ENCODE measurements around the gene PYM1.

The PYM1 gene

DNA sequence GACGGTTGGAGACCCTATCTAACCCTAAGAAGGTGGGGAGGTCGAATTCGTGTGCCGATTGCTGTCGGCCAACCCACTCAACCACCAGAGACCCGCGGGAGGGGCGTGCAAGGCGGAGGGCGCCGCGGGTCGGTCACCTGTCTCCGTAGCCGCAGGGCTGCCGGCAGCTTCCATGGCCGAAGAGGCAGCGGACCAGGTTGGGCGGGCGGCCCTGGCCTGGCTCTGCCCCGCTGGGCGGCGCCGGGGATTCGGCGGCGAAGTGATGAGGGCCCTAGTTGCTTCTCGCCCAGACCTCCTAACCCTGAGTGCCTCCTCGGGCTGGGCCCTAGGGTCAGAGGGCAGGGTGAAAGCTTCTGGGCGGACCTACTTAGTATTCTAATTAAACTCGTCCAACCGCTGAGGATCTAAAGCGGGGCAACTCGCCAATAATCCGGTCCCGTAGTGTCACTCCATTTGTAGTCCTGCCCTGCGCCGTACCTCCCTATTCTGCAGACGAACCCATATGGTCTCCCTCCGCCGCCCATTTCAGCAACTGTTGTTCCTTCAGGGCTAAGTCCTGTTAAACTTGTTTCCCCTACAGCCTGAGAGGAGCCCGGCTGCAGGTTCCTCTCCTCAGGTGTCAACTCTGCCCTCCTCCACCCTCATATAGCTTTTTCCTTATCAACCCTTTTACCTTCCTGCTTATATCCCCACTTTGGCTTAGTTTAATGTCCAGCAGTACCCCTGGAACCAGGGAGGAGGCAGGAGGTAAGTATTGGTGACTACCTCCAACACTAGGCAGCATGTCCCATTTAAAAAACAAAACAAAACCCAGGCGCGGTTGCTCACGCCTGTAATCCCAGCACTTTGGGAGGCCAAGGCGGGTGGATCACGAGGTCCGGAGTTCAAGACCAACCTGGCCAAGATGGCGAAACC lies at the start of gene PYM1:
TSS of gene PYM1 (minus strand) at position 307 of the 915 bp plus-strand sequence. CDS start at position 174, 133 bp downstream.
- peak; percentile 38 to 48 for DNase-seq (ENCODE audit: low read depth in 2 of 2)

GRCh38 chr12:55974308-55974730 lies 46.6 kb upstream of the PYM1 start:
- DNase-seq (ENCODE audit: low read depth in 2 of 2): peak in 1 of 2 donors; percentile 10

GRCh38 chr12:55973599-55974307 lies 46.1 kb upstream of the PYM1 start, which contains the start of gene RAB5B:
Gene RAB5B (plus strand): TSS chr12:55974078. CDS start chr12:55986961, 12,883 bp downstream.
- peak; percentile 97 to 99 for DNase-seq (ENCODE audit: low read depth in 2 of 2)

DNA sequence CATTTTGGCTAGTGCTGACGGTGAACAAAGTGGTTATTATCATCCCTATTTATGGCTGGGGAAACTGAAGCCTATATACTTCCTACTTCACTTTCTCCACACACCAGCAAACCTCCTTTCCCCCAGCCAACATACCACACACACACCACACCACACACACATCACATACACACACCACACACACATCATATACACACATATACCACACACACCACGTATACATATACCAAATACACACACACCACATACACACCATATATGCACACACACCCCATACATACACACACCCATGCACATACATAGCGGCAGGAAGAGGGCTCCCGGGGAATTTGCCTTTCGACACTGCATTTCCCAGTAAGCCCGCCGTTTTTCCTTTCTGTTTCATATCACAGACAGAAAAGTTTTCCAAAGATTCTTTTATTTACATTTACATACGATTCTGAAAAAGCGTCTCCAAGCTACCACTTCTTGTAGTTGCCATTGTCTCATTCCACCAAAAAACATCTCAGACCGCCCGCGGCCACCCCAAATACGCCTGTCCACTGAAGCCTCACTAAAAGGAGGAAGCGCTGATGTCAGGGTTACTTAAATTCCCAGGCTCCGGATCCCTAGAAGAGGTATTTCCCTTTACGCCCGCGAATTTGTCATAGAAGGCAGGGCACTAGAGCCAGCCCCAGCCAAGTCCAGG lies 45.4 kb upstream of the PYM1 start:
- DNase-seq (ENCODE audit: low read depth in 2 of 2): no peak

DNA sequence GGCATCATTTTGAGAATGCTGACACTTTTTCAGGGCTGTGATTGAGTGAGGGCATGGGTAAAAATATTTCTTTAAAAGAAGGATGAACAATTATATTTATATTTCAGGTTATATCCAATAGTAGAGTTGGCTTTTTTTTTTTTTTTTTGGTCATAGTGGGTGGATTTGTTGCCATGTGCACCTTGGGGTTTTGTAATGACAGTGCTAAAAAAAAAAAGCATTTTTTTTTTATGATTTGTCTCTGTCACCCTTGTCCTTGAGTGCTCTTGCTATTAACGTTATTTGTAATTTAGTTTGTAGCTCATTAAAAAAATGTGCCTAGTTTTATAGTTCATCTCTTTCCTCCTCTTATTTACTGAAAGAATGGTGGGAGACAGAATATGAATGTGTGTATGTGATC lies 44.8 kb upstream of the PYM1 start:
- DNase-seq (ENCODE audit: low read depth in 2 of 2): no peak

DNA sequence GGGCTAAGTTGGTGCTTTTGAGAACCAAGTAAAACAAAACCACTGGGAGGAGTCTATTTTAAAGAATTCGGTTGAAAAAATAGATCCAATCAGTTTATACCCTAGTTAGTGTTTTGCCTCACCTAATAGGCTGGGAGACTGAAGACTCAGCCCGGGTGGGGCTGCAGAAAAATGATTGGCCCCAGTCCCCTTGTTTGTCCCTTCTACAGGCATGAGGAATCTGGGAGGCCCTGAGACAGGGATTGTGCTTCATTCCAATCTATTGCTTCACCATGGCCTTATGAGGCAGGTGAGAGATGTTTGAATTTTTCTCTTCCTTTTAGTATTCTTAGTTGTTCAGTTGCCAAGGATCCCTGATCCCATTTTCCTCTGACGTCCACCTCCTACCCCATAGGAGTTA lies 44.3 kb upstream of the PYM1 start:
- DNase-seq (ENCODE audit: low read depth in 2 of 2): no peak

DNA sequence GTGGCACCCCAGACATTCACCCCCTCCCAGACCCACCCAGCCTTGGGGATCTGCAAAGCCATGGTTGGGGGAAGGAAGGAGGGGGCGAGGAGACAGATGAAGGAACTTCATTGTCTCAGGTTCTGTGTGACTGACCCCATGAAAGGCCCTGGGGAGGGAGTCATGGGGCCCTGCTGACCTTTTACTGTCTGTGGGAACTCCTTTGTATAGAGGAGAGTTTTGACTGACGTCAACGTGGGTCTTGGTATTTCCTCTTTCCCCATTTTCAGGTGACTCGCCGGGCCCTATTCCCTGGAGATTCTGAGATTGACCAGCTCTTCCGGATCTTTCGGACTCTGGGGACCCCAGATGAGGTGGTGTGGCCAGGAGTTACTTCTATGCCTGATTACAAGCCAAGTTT lies 43.1 kb upstream of the PYM1 start:
- no peak for DNase-seq (ENCODE audit: low read depth in 2 of 2)

DNA sequence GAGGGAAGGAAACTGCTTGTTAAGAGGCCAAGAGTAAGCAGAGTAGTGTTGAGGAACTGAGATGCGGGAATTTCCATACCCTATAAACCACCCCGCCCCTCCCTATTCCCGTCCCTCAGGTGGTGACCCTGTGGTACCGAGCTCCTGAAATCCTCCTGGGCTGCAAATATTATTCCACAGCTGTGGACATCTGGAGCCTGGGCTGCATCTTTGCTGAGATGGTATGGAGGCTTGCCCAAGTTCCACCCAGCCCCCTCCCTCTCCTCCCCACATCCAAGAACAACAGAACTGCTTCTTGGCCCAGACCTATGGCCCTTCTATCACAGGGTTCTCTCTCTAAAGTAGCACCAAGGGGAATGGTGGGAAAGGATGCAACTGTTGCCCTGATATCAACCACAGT lies 41.7 kb upstream of the PYM1 start:
- no peak for DNase-seq (ENCODE audit: low read depth in 2 of 2)

DNA sequence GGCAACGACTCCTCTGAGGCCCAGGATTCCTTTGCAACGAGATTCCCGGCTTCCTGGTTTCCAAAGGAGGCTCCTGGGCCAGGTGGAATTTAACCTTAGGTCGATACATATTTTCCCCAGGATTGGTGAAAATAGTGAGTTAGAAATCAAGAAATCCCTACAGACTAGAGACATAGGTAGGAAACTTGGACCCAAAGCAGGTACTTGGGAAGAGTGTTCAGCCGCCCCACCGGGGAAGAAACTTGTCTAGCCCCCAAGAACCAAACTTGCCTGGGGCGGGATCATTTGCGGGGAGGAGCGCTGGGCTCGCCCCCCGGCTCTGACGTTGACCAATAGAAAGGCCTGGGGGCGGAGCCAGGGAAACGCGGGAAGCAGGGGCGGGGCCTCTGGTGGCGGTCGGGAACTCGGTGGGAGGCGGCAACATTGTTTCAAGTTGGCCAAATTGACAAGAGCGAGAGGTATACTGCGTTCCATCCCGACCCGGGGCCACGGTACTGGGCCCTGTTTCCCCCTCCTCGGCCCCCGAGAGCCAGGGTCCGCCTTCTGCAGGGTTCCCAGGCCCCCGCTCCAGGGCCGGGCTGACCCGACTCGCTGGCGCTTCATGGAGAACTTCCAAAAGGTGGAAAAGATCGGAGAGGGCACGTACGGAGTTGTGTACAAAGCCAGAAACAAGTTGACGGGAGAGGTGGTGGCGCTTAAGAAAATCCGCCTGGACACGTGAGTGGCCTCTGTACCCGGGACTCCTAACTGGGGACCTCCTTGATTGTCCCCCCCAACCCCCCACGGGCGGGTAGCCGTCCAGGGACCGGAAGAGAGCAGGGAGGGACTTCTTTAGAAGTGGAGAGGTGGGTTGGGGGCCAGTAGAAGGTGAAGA lies 39.0 kb upstream of the PYM1 start, which contains the start of gene CDK2:
TSS of gene CDK2 (plus strand) at position 423 of the 874 bp plus-strand sequence. CDS start at position 602, 179 bp downstream.
- DNase-seq (ENCODE audit: low read depth in 2 of 2): peak; percentile 83

DNA sequence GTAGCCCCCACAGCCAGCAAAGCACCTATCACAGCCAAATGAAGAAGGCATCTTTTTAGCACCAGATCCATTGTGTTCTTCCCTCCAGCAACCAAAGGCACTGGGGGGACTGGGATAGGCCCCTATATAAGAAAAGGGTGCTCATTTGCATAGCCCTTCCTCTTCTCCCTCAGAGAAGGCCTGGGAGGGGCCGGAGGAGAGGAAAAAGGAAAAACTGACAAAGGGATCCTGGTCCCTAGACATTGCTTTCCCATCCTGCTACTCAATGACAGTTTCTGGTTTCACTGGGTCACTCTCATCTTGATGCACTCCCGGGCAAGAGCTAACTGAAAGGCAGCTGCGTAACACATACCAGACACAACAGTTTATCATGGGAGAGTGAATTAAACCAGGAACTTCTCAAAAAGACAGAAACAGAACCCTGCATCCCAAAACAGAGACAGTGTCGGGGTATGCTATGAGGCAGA lies 38.3 kb upstream of the PYM1 start, which contains the start of gene PMEL:
TSS of gene PMEL (minus strand) at position 102 of the 467 bp plus-strand sequence. CDS start at position 71, 31 bp downstream.
- no peak for DNase-seq (ENCODE audit: low read depth in 2 of 2)

- DNase-seq (ENCODE audit: low read depth in 2 of 2): no peak
Measured at GRCh38 chr12:55965240-55965639, 37.5 kb upstream of the PYM1 start.

DNA sequence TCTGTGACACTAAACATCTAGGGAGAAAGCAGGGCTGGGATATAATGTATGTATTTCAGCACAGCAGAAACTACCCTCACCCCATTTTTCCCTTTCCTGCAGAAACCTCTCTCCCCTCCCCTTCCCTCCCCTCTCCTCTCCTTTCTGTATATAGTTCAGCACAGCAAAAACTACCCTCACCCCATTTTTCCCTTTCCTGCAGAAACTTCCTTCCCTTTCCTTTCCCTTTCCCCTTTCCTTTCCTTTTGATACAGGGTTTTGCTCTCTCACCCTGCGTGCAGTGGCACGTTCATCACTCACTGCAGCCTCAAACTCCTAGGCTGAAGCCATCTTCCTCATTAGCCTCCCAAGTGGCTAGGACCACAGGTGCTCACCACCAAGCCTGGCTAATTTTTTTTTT lies 36.1 kb upstream of the PYM1 start:
- DNase-seq (ENCODE audit: low read depth in 2 of 2): no peak

DNA sequence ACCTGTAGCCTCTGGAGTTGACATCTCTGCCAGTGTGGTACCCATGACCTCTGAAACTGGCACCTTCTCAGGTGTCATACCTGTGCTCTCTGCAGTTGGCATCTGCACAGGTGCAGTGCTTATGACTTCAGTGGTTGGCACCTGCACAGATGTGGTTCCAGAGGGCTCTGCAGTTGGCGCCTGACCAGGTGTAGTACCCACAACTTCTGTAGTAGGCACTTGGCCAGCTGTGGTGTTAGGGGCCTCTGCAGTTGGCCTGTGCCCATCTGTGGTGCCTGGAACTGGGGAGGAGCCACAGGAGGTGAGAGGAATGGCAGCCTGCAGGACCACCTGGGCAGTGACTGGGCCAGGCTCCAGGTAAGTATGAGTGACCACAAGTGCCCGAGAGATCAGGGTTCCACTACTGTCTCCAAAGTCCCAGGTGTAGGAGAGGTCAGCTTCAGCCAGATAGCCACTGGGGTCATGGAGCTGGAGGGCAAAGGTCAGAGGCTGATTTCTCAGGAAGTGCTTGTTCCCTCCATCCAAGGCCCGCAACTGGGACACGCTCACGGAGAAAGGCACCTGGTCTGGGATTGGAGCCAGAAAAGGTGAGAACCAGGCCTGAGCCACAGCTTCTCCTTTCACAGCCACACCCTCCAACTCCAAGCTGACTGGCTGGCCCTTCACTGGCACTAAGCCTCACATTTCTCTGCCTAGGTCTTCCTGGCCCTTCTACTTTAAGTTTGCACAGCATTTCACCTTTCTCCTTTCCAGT lies 29.6 kb upstream of the PYM1 start:
- no peak for DNase-seq (ENCODE audit: low read depth in 2 of 2)

- DNase-seq (ENCODE audit: low read depth in 2 of 2): peak in 1 of 2 donors; percentile 38
Measured at GRCh38 chr12:55955800-55956508, 28.3 kb upstream of the PYM1 start.

DNA sequence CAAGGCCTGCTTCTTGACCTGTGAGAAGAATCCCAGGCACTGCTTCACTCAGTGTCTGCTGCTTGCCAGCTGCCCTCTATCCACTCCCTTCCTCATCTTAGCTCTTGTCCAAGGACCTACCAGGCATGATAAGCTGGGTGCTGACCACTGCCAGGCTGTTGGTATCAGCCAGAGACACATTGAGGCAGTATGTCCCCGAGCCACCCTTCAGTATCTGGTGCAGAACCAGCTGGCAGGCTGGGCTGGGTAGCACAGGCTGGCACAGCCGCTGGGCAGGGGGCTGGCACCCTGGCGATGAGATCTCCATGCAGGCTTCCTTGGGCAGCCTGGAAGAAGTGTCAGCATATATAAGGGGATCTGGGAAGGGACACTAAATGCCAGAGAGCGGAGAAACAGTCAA lies 27.6 kb upstream of the PYM1 start:
- DNase-seq (ENCODE audit: low read depth in 2 of 2): no peak

DNA sequence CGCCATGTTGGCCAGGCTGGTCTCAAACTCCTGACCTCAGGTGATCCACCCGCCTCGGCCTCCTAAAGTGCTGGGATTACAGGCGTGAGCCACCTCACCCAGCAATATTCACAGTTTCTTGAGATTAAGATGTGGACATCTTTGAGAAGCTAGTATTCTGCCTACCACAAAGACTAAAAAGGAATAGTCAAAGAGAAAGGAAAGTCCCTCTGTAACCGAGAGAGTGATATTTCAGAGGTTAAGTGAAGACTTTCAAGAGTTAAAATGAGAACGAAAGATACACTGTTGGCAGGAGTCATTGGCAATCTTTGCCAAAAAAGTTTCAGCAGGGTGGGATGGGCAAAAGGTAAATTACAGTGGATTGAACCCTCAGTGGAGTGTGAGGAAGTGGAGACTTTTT lies 18.9 kb upstream of the PYM1 start:
- DNase-seq (ENCODE audit: low read depth in 2 of 2): no peak

- DNase-seq (ENCODE audit: low read depth in 2 of 2): no peak
Measured at GRCh38 chr12:55942577-55943136, 15.0 kb upstream of the PYM1 start.

DNA sequence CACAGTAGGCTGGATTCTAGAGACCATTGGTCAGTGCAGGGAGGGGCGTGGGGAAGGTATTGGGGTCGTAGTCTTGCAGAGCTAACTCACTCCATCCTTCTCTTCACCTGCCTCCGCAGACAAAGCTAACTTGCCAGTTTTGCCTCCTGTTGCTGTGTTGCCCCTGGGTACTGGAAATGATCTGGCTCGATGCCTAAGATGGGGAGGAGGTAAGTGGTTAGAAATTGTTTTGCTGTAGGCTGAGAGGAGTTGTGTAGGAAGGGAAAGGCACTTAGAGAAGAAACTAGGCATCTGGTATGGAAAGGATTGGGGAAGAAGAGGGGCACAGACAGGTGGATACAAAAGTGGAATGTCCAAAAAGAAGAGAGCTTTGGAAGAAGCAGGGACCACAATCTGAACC lies 14.4 kb upstream of the PYM1 start:
- no peak for DNase-seq (ENCODE audit: low read depth in 2 of 2)

Data from stimulated activated CD8-positive, alpha-beta memory T cell treated with anti-CD3 and anti-CD28 coated beads, Interleukin-7, amount 100 ng/mL, for 4 hours (primary cell).